Neural cell (in vitro differentiated cells): ENCODE results near the gene SUSD2. TPM values are rescaled to one million over a fixed set of nuclear protein-coding genes. Genes with fewer than 3 reads are reported as not detected.
"Not testable (repeated sequence)": the region's sequence is repeated elsewhere in the genome, so short reads cannot be mapped to it uniquely, and the experiment has no call there.

Source experiments
- H2AFZ ChIP-seq: fragments of 200-600, 300-800 bp; sonication (generic), shearing (Covaris generic); 2 replicates; pipeline ENCODE4 v1.6.0; 2014; ENCODE audit warnings: low read depth, mild to moderate bottlenecking, antibody characterized with exemption, low read length, moderate library complexity
- H3F3A ChIP-seq: fragments of 200-600 bp; shearing (Covaris generic); 2 replicates; pipeline ENCODE4 v1.6.1; 2016; ENCODE audit warnings: mild to moderate bottlenecking, moderate library complexity, mixed read lengths, antibody characterized with exemption, low read length; ENCODE audit not compliant: insufficient read depth, poor library complexity, severe bottlenecking
- H3K27ac ChIP-seq: fragments of 200-600, 300-800 bp; sonication (generic), shearing (Covaris generic); 2 replicates; pipeline ENCODE4 v1.5.1; 2014; ENCODE audit warnings: mild to moderate bottlenecking, low read length, moderate library complexity
- H3K27me3 ChIP-seq: fragments of 300-800, 200-600 bp; sonication (generic), shearing (Covaris generic); 2 replicates; pipeline ENCODE4 v1.6.0; 2014; ENCODE audit warnings: mild to moderate bottlenecking, low read depth, low read length, moderate library complexity; ENCODE audit not compliant: insufficient read depth
- H3K36me3 ChIP-seq: fragments of 300-800, 200-600 bp; sonication (generic), shearing (Covaris generic); 2 replicates; pipeline ENCODE4 v1.5.1; 2014; ENCODE audit warnings: mild to moderate bottlenecking, antibody characterized with exemption, low read length, moderate library complexity; ENCODE audit not compliant: insufficient read depth
- H3K4me2 ChIP-seq: fragments of 300-800, 200-600 bp; sonication (generic), shearing (Covaris generic); 2 replicates; pipeline ENCODE4 v1.6.0; 2014; ENCODE audit warnings: mild to moderate bottlenecking, low read length
- H3K4me3 ChIP-seq: fragments of 300-800, 200-600 bp; sonication (generic), shearing (Covaris generic); 2 replicates; pipeline ENCODE4 v1.5.1; 2014; ENCODE audit warnings: mild to moderate bottlenecking, low read length, moderate library complexity
- H3K79me2 ChIP-seq: fragments of 200-600 bp; shearing (Covaris generic); replicated peaks from 2 replicates; pipeline ENCODE4 v1.6.0; 2014; ENCODE audit warnings: mild to moderate bottlenecking, low read length, moderate library complexity; ENCODE audit not compliant: insufficient read depth
- H3K9ac ChIP-seq: fragments of 300-800, 200-600 bp; sonication (generic), shearing (Covaris generic); 2 replicates; pipeline ENCODE4 v1.6.1; 2016; ENCODE audit warnings: mild to moderate bottlenecking, low read length, mixed read lengths
- H3K9me2 ChIP-seq: fragments of 200-600 bp; shearing (Covaris generic); 2 replicates; pipeline ENCODE4 v1.6.1; 2016; ENCODE audit warnings: mild to moderate bottlenecking, low read length, mixed read lengths; ENCODE audit not compliant: insufficient read depth
- H3K9me3 ChIP-seq: fragments of 200-600, 300-800 bp; sonication (generic), shearing (Covaris generic); 2 replicates; pipeline ENCODE4 v1.6.1; 2016; ENCODE audit warnings: mild to moderate bottlenecking, mixed run types, low read length, moderate library complexity, mixed read lengths
- H4K20me1 ChIP-seq: fragments of 200-600 bp; shearing (Covaris generic); 2 replicates; pipeline ENCODE4 v1.6.1; 2016; ENCODE audit warnings: mild to moderate bottlenecking, mixed run types; ENCODE audit not compliant: insufficient read depth
- CTCF ChIP-seq: fragments of 450-650 bp; IDR thresholded peaks from 2 replicates; pipeline ENCODE4 v1.5.1; 2014; ENCODE audit warnings: antibody characterized with exemption, mild to moderate bottlenecking, moderate library complexity; ENCODE audit not compliant: poor library complexity, severe bottlenecking
- EP300 ChIP-seq: fragments of 450-650 bp; conservative IDR thresholded peaks from 2 replicates; pipeline ENCODE4 v1.6.1; 2014; ENCODE audit warnings: antibody characterized with exemption, mild to moderate bottlenecking, moderate library complexity; ENCODE audit not compliant: poor library complexity, severe bottlenecking
- EZH2 ChIP-seq: fragments of 200-600, 300-800 bp; shearing (Covaris generic), sonication (generic); IDR thresholded peaks from 2 replicates; pipeline ENCODE4 v1.6.1; 2014; ENCODE audit warnings: antibody characterized with exemption, low read length, borderline replicate concordance, mild to moderate bottlenecking; ENCODE audit not compliant: insufficient read depth, poor library complexity, severe bottlenecking
- MXI1 ChIP-seq: fragments of 450-650 bp; conservative IDR thresholded peaks from 2 replicates; pipeline ENCODE4 v1.6.1; 2014; ENCODE audit warnings: antibody characterized with exemption, mild to moderate bottlenecking; ENCODE audit not compliant: poor library complexity, severe bottlenecking
- POLR2AphosphoS5 ChIP-seq: IDR thresholded peaks from 2 replicates; pipeline ENCODE4 v1.6.1; 2012
- RAD21 ChIP-seq: fragments of 450-650 bp; conservative IDR thresholded peaks from 2 replicates; pipeline ENCODE4 v1.6.1; 2014; ENCODE audit warnings: antibody characterized with exemption, mild to moderate bottlenecking, moderate library complexity
- REST ChIP-seq: IDR thresholded peaks from 2 replicates; pipeline ENCODE4 v1.6.1; 2012; ENCODE audit warnings: borderline replicate concordance
- SMC3 ChIP-seq: fragments of 450-650 bp; conservative IDR thresholded peaks from 2 replicates; pipeline ENCODE4 v1.6.1; 2014; ENCODE audit warnings: antibody characterized with exemption, mild to moderate bottlenecking, moderate library complexity; ENCODE audit not compliant: poor library complexity
- TAF1 ChIP-seq: IDR thresholded peaks from 2 replicates; pipeline ENCODE4 v1.6.1; 2012; ENCODE audit warnings: low read depth
- polyA plus RNA-seq: library from polyadenylated mRNA; depleted of rRNA; stranded (reverse); fragments of >200 nt; gene quantifications from 2 replicates; pipeline ENCODE4 v1.2.3, GENCODE V29; 2014

SUSD2 gene
- polyA plus RNA-seq, 1 donor from 2014 or later: 0.20 TPM

- H3K9me3 ChIP-seq: no peaks in the 10 kb centered on the region
- H3K4me3 ChIP-seq: no peak overlapping the region
- H4K20me1 ChIP-seq: no peaks in the 10 kb centered on the region
- no peaks in the 10 kb centered on the region for H3K79me2 ChIP-seq
- H3K36me3 ChIP-seq: no peaks in the 10 kb centered on the region
- no peak overlapping the region for H3K4me2 ChIP-seq
- no peaks in the 10 kb centered on the region for H3K9me2 ChIP-seq
- no peak overlapping the region for H3K27ac ChIP-seq
- no peak for TF ChIP-seq REST
- no peak for TF ChIP-seq POLR2AphosphoS5
- no peak for TF ChIP-seq RAD21
- no peak for TF ChIP-seq CTCF
- no peak for TF ChIP-seq SMC3
- H3K9ac ChIP-seq: no peak overlapping the region
- no peak overlapping the region for H2AFZ ChIP-seq
- no peaks in the 10 kb centered on the region for H3F3A ChIP-seq
- H3K27me3 ChIP-seq: no peaks in the 10 kb centered on the region
Measured at GRCh38 chr22:24200619-24201212, 19.4 kb downstream of the SUSD2 start.

GRCh38 chr22:24201681-24202614, 20.7 kb downstream of the SUSD2 start:
- TF ChIP-seq EZH2 (no peak), TAF1 (no peak), RAD21 (no peak), CTCF (no peak), SMC3 (no peak), REST (no peak), EP300 (no peak), POLR2AphosphoS5 (no peak), MXI1 (no peak)
- Histone ChIP-seq H4K20me1 (no peaks in the 10 kb centered on the region), H2AFZ (no peak overlapping the region)

GRCh38 chr22:24203856-24204255, 22.6 kb downstream of the SUSD2 start:
- H3K4me2 ChIP-seq, H2AFZ ChIP-seq, H3K9me3 ChIP-seq, H3K27me3 ChIP-seq, H3K79me2 ChIP-seq, H3F3A ChIP-seq, H3K9me2 ChIP-seq, H4K20me1 ChIP-seq, H3K27ac ChIP-seq, H3K9ac ChIP-seq, H3K36me3 ChIP-seq, H3K4me3 ChIP-seq: not testable (repeated sequence)

More at GRCh38 chr22:24201681-24202614, 20.7 kb downstream of the SUSD2 start:
- Histone ChIP-seq H3K36me3 (no peaks in the 10 kb centered on the region), H3K9me3 (no peaks in the 10 kb centered on the region), H3K4me3 (no peak overlapping the region), H3K4me2 (no peak overlapping the region), H3K27ac (no peak overlapping the region), H3K79me2 (no peaks in the 10 kb centered on the region), H3K27me3 (no peaks in the 10 kb centered on the region), H3F3A (no peaks in the 10 kb centered on the region), H3K9me2 (no peaks in the 10 kb centered on the region), H3K9ac (no peak overlapping the region)
